A549 (cell line): ENCODE results near the gene PLEKHN1. TPM values are rescaled to one million over a fixed set of nuclear protein-coding genes. Genes with fewer than 3 reads are reported as not detected.

Experiments used
- ATAC-seq, 2 experiments: fragments of 200-7000 bp in 1 of 2; fragments of >200 bp in 1 of 2; cut with Nextera tagmentation in 1 of 2; cut with Tn5 transposase in 1 of 2; 3 replicates each; pipeline versions ENCODE4 v1.8.0 to v1.9.1; 2018 to 2020; ENCODE audit warnings: mild to moderate bottlenecking in 1 of 2, moderate library complexity in 1 of 2
- CTCF ChIA-PET: fragments of 300-600 bp; sonication (Branson Sonifier 250); formaldehyde crosslinking; extraction: SDS; loops from one replicate; lab custom pipeline; 2021; ENCODE audit warnings: antibody characterized with exemption, inconsistent platforms; lab: Yijun Ruan, JAX
- POLR2A ChIA-PET: fragments of 350-600 bp; formaldehyde crosslinking; extraction: SDS; loops from one replicate; lab custom pipeline; 2021; ENCODE audit warnings: antibody characterized with exemption, inconsistent platforms; lab: Yijun Ruan, JAX
- DNase-seq, 2 experiments: peaks; one replicate each; pipeline versions ENCODE4 v3.0.0 to v3.0.0-alpha.2; 2011 to 2016; ENCODE audit warnings: low read depth in 1 of 2, low spot score in 1 of 2
- FAIRE-seq: peaks from 2 replicates; lab custom pipeline; 2011; peaks lifted over from hg19 to GRCh38; lab: Jason Lieb, UNC
- H3K27ac ChIP-seq, 2 experiments: fragments of >200 bp; sonication (Bioruptor Twin); formaldehyde crosslinking; 3 replicates each; pipeline ENCODE4 v1.5.1; 2016 to 2017
- H3K4me1 ChIP-seq: fragments of >200 bp; sonication (Bioruptor Twin); formaldehyde crosslinking; 3 replicates; pipeline ENCODE4 v1.6.1; 2016
- H3K4me2 ChIP-seq: fragments of >200 bp; sonication (Bioruptor Twin); formaldehyde crosslinking; 3 replicates; pipeline ENCODE4 v1.6.1; 2016
- H3K4me3 ChIP-seq: fragments of >200 bp; sonication (Bioruptor Twin); formaldehyde crosslinking; 3 replicates; pipeline ENCODE4 v1.5.1; 2016
- H3K9me3 ChIP-seq: fragments of >200 bp; sonication (Bioruptor Twin); formaldehyde crosslinking; 3 replicates; pipeline ENCODE4 v1.6.1; 2016
- BHLHE40 ChIP-seq: IDR thresholded peaks from 2 replicates; pipeline ENCODE4 v1.6.1; 2012; ENCODE audit warnings: low read depth, low read length, inconsistent platforms
- CBX2 ChIP-seq: fragments of 200-600 bp; sonication (generic); IDR thresholded peaks from 2 replicates; pipeline ENCODE4 v1.6.1; 2016; ENCODE audit warnings: low read depth, mild to moderate bottlenecking, borderline replicate concordance
- CBX8 ChIP-seq: fragments of 200-600 bp; sonication (generic); IDR thresholded peaks from 2 replicates; pipeline ENCODE4 v1.6.1; 2016
- CHD4 ChIP-seq: fragments of 200-600 bp; sonication (generic); IDR thresholded peaks from 2 replicates; pipeline ENCODE4 v1.6.1; 2016; ENCODE audit warnings: antibody characterized with exemption, mild to moderate bottlenecking, borderline replicate concordance
- EHF ChIP-seq: fragments of 250-450 bp; sonication (Bioruptor Pico); IDR thresholded peaks from 2 replicates; pipeline ENCODE4 v1.5.0; 2020; ENCODE audit warnings: mild to moderate bottlenecking
- EP300 ChIP-seq, 2 experiments: fragments of >200 bp; sonication (Bioruptor Twin); formaldehyde crosslinking; IDR thresholded peaks; 2 replicates in 1 of 2; 3 replicates in 1 of 2; pipeline ENCODE4 v1.6.1; 2016 to 2017
- ESRRA ChIP-seq: fragments of 150-350 bp; IDR thresholded peaks from 2 replicates; pipeline ENCODE4 v1.6.1; 2014; ENCODE audit warnings: mild to moderate bottlenecking, low read length, borderline replicate concordance
- FOSL2 ChIP-seq, 2 experiments: fragments of 450-650 bp in 1 of 2; fragments of >200 bp in 1 of 2; sonication (Bioruptor Twin) in 1 of 2; formaldehyde crosslinking; IDR thresholded peaks; 2 replicates each; pipeline versions ENCODE4 v1.5.0 to v1.6.1; 2016 to 2020; ENCODE audit warnings: mild to moderate bottlenecking in 1 of 2, moderate library complexity in 1 of 2
- FOXS1 ChIP-seq: fragments of 250-450 bp; sonication (Bioruptor Pico); IDR thresholded peaks from 2 replicates; pipeline ENCODE4 v1.5.0; 2020; ENCODE audit warnings: mild to moderate bottlenecking, moderate library complexity
- GATA3 ChIP-seq: IDR thresholded peaks from 2 replicates; pipeline ENCODE4 v1.6.1; 2012; ENCODE audit warnings: borderline replicate concordance
- HDAC2 ChIP-seq: fragments of 200-600 bp; sonication (generic); IDR thresholded peaks from 2 replicates; pipeline ENCODE4 v1.6.1; 2016
- HOXB13 ChIP-seq: fragments of 250-450 bp; sonication (Bioruptor Pico); IDR thresholded peaks from 2 replicates; pipeline ENCODE4 v1.5.0; 2020; ENCODE audit warnings: low read depth, mild to moderate bottlenecking, moderate library complexity
- HOXB5 ChIP-seq: fragments of 250-450 bp; sonication (Bioruptor Pico); IDR thresholded peaks from 2 replicates; pipeline ENCODE4 v1.5.0; 2020; ENCODE audit warnings: mild to moderate bottlenecking, moderate library complexity
- MAFK ChIP-seq: fragments of 450-650 bp; IDR thresholded peaks from 2 replicates; pipeline ENCODE4 v1.6.1; 2014; ENCODE audit not compliant: partially characterized antibody
- MAZ ChIP-seq: fragments of 150-350 bp; IDR thresholded peaks from 2 replicates; pipeline ENCODE4 v1.6.1; 2014; ENCODE audit warnings: antibody characterized with exemption, low read depth, low read length, borderline replicate concordance
- NFE2L2 ChIP-seq: fragments of 150-350 bp; conservative IDR thresholded peaks from 2 replicates; pipeline ENCODE4 v1.6.1; 2014; ENCODE audit warnings: low read length
- PHF8 ChIP-seq: fragments of 200-600 bp; sonication (generic); IDR thresholded peaks from 2 replicates; pipeline ENCODE4 v1.6.1; 2016; ENCODE audit warnings: low read depth, mild to moderate bottlenecking, antibody characterized with exemption, moderate library complexity, borderline replicate concordance
- SREBF2 ChIP-seq: fragments of 450-650 bp; IDR thresholded peaks from 2 replicates; pipeline ENCODE4 v1.6.1; 2014; ENCODE audit warnings: mild to moderate bottlenecking, moderate library complexity
- TFCP2L1 ChIP-seq: fragments of 250-450 bp; sonication (Bioruptor Pico); IDR thresholded peaks from 2 replicates; pipeline ENCODE4 v1.5.0; 2021; ENCODE audit warnings: mild to moderate bottlenecking
- TP53 ChIP-seq: fragments of 250-450 bp; sonication (Bioruptor Pico); IDR thresholded peaks from 2 replicates; pipeline ENCODE4 v1.5.0; 2021; ENCODE audit warnings: mild to moderate bottlenecking, moderate library complexity
- ZFP36 ChIP-seq: fragments of 450-650 bp; IDR thresholded peaks from 2 replicates; pipeline ENCODE4 v1.6.1; 2014; ENCODE audit warnings: borderline replicate concordance; ENCODE audit not compliant: partially characterized antibody
- WGBS: methylation state at CpG from one replicate; pipeline ENCODE4 v1.1.6; 2017; ENCODE audit errors: missing lambda C conversion rate; 5-methylcytosine and 5-hydroxymethylcytosine counted together
- polyA plus RNA-seq, 4 experiments: library from polyadenylated mRNA; depleted of rRNA in 3 of 4; stranded (reverse); fragments of >200 nt; fragmentation: RNase III in 1 of 4; extraction: RNeasy Plus Mini Kit Qiagen cat#74134 plus additional on column Dnase treatment in 1 of 4; gene quantifications; 2 replicates in 3 of 4; 3 replicates in 1 of 4; pipeline ENCODE4 v1.2.3, GENCODE V29; 2011 to 2017
- TF ChIP-seq, protein P1 (sequence below): IDR thresholded peaks from 2 replicates; pipeline ENCODE4 v1.6.1; 2012; ENCODE audit warnings: low read depth, borderline replicate concordance
- TF ChIP-seq, protein P2 (sequence below): fragments of 150-350 bp; IDR thresholded peaks from 2 replicates; pipeline ENCODE4 v1.6.1; 2014; ENCODE audit warnings: low read depth, mild to moderate bottlenecking, low read length
- TF ChIP-seq, protein P3 (sequence below): IDR thresholded peaks from 2 replicates; pipeline ENCODE4 v1.6.1; 2012
- TF ChIP-seq, protein P4 (sequence below): fragments of 200-600 bp; sonication (generic); IDR thresholded peaks from 2 replicates; pipeline ENCODE4 v1.6.1; 2016; ENCODE audit warnings: antibody characterized with exemption, mild to moderate bottlenecking, moderate library complexity
- TF ChIP-seq, protein P5 (sequence below): fragments of 250-450 bp; sonication (Bioruptor Pico); IDR thresholded peaks from 2 replicates; pipeline ENCODE4 v1.5.0; 2021; ENCODE audit warnings: mild to moderate bottlenecking, moderate library complexity, borderline replicate concordance

The PLEKHN1 gene
- polyA plus RNA-seq, 2 of the 4 experiments (the other 2 are of a cell fraction), result 0.75 to 3.2 TPM

DNA sequence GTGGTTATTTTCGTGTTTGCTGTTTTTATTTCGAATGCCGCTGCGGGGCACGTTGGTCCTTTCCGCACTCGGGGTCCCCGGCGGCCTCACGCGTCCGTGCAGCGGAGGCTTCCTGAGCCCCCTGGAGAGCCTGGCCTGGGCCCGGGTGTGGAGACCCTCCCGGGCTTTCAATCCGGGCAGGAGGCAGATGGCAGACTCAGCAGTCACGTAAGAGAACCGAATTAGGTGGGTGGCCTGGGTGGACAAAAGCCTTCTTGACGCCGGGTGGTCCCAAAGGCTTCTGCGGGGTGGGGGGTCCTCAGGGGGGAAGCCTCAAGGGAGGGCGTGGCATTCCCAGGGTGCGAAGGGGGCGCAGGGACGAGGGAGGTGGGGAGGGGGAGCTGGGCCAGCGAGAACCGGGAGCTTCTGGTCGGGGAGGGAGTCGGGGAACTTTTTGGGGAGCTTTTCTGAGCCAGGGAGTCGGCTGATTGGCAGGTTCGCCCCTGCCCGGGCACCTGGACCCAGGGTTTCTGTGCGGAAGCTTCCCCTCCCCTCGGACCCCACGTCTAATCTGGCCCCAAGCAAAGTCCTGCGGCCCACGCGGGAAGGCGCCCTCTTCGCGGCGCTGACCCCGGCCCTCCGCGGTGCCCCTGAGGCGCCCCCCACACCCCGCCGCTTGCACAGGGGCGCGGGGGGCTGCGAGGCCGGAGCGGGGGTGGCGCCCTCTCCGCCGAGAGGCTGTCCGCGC, 34.9 kb downstream of the PLEKHN1 start:
- Histone ChIP-seq H3K27ac (peak overlapping the region; percentile 97 to 100), H3K9me3 (no peaks in the 10 kb centered on the region), H3K4me3 (peak overlapping the region; percentile 77), H3K4me2 (peak overlapping the region; percentile 95), H3K4me1 (peaks cover 24% of the 10 kb centered on the region)
- ATAC-seq (peak in 1 of 2 experiments; percentile 3; a peak in 1 of 6 replicates), DNase-seq (no peak), FAIRE-seq (no peak)
- TF ChIP-seq PHF8 (peak; percentile 12; the same call in 1 of the 2 replicates), SREBF2 (no peak), BHLHE40 (no peak), MAZ (no peak), FOXS1 (CRISPR knock-in tag) (no peak), CBX8 (no peak), TFCP2L1 (CRISPR knock-in tag) (0 out of 2 replicates have a peak, but pooled peaks have one; percentile 1), HDAC2 (no peak), CBX2 (no peak), CHD4 (no peak)
- TF ChIP-seq, protein P1, sequence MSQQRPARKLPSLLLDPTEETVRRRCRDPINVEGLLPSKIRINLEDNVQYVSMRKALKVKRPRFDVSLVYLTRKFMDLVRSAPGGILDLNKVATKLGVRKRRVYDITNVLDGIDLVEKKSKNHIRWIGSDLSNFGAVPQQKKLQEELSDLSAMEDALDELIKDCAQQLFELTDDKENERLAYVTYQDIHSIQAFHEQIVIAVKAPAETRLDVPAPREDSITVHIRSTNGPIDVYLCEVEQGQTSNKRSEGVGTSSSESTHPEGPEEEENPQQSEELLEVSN, result no peak
- POLR2A ChIA-PET, result interaction anchor here (1.1 to 1.2 kb wide), 2 partner anchors 18 to 63 kb away, joined by 5 read pairs; partner anchors contain the start of gene AGRN
- CTCF ChIA-PET, result interaction anchor here (0.6 to 4.1 kb wide), 16 partner anchors 9 to 313 kb away, joined by 3 to 52 read pairs (median 4); partner anchors contain the start of genes ISG15 and PERM1
- WGBS, result 6% methylated on average over 25 of the region's 58 CpGs

DNA sequence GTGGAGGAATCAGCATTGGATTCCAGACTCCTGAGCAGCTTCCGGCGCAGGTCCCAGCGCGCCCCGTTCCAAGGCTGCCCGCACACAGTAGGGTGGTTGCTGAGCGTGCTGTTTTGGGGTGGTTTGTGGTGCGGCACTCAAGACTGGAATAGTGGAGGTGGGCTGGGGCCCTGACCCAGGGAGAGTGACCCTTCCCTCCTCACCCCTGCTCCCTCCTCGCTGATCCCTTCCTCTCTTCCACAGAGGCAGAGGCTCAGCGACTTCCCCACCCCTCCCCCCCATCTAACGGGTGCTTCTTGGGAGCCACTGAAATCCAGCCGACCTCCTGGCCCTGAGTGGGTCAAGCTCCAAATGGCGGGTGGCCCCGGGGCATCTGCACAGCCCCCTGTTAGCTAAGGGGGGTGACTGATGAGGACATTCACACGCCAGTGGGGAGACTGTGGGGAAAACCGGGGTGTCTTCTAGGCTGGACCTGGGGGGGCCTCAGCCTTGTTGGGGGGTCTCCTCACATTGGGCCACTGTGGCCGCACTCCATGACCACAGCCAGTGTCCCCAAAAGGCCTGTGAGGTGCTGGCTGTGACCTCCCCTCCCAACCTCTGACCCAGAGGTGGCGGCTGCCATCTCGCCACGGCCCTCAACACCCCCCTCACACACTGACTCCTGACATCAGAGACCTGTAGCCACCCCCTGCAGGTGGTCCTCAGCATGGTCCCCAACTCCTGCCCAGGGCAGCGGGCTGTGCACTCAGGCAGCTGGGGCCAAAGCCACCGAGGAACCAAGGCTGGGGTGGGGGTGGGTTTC, 37.5 kb downstream of the PLEKHN1 start:
- FAIRE-seq (no peak), DNase-seq (no peak), ATAC-seq (no peak)
- Histone ChIP-seq H3K27ac (no peak overlapping the region), H3K4me1 (peaks cover 24% of the 10 kb centered on the region), H3K4me3 (no peak overlapping the region), H3K4me2 (no peak overlapping the region), H3K9me3 (no peaks in the 10 kb centered on the region)
- ChIA-PET POLR2A (no interaction called here), CTCF (interaction anchor here (1.2 to 4.1 kb wide), 4 partner anchors 11 to 22 kb away, joined by 3 to 52 read pairs (median 36); partner anchors contain the start of genes ISG15 and PERM1)
- 95% methylated on average over 6 of the region's 22 CpGs for WGBS
- no peak for TF ChIP-seq FOXS1 (CRISPR knock-in tag)
- no peak for TF ChIP-seq TP53 (CRISPR knock-in tag)
- TF ChIP-seq, protein P2, sequence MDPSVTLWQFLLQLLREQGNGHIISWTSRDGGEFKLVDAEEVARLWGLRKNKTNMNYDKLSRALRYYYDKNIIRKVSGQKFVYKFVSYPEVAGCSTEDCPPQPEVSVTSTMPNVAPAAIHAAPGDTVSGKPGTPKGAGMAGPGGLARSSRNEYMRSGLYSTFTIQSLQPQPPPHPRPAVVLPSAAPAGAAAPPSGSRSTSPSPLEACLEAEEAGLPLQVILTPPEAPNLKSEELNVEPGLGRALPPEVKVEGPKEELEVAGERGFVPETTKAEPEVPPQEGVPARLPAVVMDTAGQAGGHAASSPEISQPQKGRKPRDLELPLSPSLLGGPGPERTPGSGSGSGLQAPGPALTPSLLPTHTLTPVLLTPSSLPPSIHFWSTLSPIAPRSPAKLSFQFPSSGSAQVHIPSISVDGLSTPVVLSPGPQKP, result no peak
- TF ChIP-seq ESRRA, result no peak
- no peak for TF ChIP-seq GATA3
- TF ChIP-seq, protein P3, sequence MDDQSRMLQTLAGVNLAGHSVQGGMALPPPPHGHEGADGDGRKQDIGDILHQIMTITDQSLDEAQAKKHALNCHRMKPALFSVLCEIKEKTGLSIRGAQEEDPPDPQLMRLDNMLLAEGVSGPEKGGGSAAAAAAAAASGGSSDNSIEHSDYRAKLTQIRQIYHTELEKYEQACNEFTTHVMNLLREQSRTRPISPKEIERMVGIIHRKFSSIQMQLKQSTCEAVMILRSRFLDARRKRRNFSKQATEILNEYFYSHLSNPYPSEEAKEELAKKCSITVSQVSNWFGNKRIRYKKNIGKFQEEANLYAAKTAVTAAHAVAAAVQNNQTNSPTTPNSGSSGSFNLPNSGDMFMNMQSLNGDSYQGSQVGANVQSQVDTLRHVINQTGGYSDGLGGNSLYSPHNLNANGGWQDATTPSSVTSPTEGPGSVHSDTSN, result no peak
- TF ChIP-seq HOXB13 (CRISPR knock-in tag), result no peak
- no peak for TF ChIP-seq MAFK
- no peak for TF ChIP-seq EP300 (IDR thresholded peaks at IDR 0.05)
- no peak for TF ChIP-seq FOSL2 (IDR thresholded peaks at IDR 0.05)
- TF ChIP-seq FOSL2 (CRISPR knock-in tag; IDR thresholded peaks at IDR 0.05), result no peak
- no peak for TF ChIP-seq ZFP36
- no peak for TF ChIP-seq EHF (CRISPR knock-in tag)
- TF ChIP-seq, protein P4, sequence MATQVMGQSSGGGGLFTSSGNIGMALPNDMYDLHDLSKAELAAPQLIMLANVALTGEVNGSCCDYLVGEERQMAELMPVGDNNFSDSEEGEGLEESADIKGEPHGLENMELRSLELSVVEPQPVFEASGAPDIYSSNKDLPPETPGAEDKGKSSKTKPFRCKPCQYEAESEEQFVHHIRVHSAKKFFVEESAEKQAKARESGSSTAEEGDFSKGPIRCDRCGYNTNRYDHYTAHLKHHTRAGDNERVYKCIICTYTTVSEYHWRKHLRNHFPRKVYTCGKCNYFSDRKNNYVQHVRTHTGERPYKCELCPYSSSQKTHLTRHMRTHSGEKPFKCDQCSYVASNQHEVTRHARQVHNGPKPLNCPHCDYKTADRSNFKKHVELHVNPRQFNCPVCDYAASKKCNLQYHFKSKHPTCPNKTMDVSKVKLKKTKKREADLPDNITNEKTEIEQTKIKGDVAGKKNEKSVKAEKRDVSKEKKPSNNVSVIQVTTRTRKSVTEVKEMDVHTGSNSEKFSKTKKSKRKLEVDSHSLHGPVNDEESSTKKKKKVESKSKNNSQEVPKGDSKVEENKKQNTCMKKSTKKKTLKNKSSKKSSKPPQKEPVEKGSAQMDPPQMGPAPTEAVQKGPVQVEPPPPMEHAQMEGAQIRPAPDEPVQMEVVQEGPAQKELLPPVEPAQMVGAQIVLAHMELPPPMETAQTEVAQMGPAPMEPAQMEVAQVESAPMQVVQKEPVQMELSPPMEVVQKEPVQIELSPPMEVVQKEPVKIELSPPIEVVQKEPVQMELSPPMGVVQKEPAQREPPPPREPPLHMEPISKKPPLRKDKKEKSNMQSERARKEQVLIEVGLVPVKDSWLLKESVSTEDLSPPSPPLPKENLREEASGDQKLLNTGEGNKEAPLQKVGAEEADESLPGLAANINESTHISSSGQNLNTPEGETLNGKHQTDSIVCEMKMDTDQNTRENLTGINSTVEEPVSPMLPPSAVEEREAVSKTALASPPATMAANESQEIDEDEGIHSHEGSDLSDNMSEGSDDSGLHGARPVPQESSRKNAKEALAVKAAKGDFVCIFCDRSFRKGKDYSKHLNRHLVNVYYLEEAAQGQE, result no peak
- no peak for TF ChIP-seq HOXB5
- TF ChIP-seq NFE2L2, result no peak
- TF ChIP-seq SREBF2, result no peak
- TF ChIP-seq, protein P5, sequence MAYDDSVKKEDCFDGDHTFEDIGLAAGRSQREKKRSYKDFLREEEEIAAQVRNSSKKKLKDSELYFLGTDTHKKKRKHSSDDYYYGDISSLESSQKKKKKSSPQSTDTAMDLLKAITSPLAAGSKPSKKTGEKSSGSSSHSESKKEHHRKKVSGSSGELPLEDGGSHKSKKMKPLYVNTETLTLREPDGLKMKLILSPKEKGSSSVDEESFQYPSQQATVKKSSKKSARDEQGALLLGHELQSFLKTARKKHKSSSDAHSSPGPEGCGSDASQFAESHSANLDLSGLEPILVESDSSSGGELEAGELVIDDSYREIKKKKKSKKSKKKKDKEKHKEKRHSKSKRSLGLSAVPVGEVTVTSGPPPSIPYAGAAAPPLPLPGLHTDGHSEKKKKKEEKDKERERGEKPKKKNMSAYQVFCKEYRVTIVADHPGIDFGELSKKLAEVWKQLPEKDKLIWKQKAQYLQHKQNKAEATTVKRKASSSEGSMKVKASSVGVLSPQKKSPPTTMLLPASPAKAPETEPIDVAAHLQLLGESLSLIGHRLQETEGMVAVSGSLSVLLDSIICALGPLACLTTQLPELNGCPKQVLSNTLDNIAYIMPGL (CRISPR knock-in tag), result no peak
